GM13976 (cell line): ENCODE results near the gene SUN2.
A peak's percentile ranks its signal among the peaks of the same experiment; 100 is the strongest.

Experiments used
- DNase-seq: peaks from one replicate; pipeline ENCODE4 v3.0.0; 2012; ENCODE audit warnings: low spot score
- in situ Hi-C: fragments of 300-500 bp; cut with MboI; formaldehyde crosslinking; loops from one replicate; pipeline ENCODE4 v1.12.0; 2022; ENCODE audit warnings: low sequenced_read_pairs, mixed read lengths, inconsistent platforms; ENCODE audit not compliant: unreplicated experiment
- TF ChIP-seq, protein P1 (sequence below): IDR thresholded peaks from 2 replicates; pipeline ENCODE4 v1.5.1; 2012; ENCODE audit warnings: borderline replicate concordance, mild to moderate bottlenecking; ENCODE audit not compliant: insufficient read depth; ENCODE audit errors: extremely low read depth, missing control alignments, control extremely low read depth

Gene SUN2

DNA sequence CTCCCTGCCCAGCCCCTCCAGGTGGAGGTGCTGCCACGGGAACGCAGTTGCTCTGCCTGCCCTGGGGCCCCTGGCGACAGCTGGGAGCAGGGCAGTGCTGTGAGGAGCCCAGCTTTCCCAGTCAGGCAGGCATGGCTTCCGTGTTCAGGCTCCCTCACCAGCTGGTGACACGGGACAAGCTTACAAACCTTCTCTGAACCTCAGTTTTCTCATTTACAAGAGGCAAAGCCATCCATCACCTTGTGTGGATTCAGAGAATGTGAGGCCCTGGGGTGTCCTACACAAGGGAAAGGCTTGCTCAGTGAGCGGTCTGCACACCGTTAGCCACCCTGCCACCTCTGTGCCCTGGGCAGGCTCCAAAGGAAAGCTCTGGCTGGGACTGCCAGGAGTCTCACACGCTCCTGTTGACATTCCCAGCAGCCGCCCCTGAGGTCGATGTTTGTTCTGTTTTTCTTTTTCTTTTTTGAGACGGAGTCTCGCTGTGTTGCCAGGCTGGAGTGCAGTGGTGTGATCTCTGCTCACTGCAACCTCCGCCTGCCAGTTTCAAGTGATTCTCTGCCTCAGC lies 23.5 kb downstream of the SUN2 start:
- TF ChIP-seq, protein P1, sequence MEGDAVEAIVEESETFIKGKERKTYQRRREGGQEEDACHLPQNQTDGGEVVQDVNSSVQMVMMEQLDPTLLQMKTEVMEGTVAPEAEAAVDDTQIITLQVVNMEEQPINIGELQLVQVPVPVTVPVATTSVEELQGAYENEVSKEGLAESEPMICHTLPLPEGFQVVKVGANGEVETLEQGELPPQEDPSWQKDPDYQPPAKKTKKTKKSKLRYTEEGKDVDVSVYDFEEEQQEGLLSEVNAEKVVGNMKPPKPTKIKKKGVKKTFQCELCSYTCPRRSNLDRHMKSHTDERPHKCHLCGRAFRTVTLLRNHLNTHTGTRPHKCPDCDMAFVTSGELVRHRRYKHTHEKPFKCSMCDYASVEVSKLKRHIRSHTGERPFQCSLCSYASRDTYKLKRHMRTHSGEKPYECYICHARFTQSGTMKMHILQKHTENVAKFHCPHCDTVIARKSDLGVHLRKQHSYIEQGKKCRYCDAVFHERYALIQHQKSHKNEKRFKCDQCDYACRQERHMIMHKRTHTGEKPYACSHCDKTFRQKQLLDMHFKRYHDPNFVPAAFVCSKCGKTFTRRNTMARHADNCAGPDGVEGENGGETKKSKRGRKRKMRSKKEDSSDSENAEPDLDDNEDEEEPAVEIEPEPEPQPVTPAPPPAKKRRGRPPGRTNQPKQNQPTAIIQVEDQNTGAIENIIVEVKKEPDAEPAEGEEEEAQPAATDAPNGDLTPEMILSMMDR = no peak
- in situ Hi-C loops = no loop called here
- peak; percentile 36 for DNase-seq

DNA sequence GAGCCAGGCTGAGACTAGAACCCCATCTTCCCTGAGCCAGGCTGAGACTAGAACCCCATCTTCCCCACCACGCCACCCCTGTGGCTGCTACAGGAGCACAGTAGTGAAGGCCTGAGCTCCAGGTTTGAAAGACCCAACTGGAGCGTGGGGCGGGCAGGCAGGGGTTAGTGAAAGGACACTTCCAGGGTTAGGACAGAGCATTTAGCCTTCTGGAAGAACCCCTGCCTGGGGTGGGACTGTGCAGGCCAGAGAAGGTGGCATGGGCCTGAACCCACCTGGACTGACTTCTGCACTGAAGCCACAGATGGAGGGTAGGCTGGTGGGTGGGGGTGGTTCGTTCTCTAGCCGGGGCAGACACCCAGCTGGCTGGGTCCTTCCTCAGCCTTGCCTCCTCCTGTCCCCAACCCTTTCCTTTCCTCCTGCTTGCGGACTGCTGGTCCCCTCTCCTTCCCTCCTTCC lies 24.1 kb downstream of the SUN2 start:
- TF ChIP-seq, protein P1 = no peak
- DNase-seq = peak; percentile 37
- in situ Hi-C loops = no loop called here

DNA sequence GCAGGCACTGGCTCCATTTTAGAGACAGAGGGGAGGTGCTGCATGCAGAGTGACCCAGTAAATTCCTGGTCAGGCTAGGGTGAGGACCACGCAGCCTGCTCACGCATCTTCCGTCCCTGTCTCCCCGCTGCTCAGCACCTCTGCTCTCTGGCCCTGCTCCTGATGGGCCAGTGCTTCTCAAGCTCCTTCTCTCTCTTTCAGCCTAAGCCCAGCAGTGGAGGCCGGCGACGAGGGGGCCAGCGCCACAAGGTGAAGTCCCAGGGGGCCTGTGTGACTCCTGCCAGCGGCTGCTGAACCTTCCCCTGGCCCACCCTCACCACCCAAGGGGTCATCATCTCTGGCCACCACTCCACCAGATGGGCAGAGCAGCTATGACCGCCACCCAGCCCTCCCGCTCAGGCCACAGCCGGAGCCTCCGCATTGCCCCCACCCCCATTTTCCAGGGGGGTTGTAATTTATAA lies 25.4 kb downstream of the SUN2 start:
- TF ChIP-seq, protein P1 = no peak
- in situ Hi-C loops = no loop called here
- DNase-seq = no peak

DNA sequence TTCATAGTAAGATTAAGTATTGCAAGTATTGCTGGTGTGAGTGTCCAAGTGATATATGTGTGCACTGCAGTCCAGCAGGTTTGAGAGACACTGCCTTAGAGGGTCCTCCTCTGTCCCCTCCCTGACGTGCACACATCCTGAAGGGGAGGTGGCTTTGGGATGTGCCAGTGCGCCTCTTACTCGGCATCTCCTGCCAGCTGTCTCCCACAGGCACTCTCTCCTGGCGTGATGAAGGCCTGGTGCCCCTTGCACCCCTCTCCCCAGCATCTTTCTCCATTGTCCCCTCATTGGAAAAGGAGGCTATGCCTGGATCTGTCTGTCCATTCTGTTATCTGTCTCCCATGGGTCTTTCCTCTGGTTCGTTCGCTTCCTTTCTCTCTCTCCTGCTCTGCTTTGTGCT lies 25.9 kb downstream of the SUN2 start:
- in situ Hi-C loops = no loop called here
- TF ChIP-seq, protein P1 = no peak
- no peak for DNase-seq

DNA sequence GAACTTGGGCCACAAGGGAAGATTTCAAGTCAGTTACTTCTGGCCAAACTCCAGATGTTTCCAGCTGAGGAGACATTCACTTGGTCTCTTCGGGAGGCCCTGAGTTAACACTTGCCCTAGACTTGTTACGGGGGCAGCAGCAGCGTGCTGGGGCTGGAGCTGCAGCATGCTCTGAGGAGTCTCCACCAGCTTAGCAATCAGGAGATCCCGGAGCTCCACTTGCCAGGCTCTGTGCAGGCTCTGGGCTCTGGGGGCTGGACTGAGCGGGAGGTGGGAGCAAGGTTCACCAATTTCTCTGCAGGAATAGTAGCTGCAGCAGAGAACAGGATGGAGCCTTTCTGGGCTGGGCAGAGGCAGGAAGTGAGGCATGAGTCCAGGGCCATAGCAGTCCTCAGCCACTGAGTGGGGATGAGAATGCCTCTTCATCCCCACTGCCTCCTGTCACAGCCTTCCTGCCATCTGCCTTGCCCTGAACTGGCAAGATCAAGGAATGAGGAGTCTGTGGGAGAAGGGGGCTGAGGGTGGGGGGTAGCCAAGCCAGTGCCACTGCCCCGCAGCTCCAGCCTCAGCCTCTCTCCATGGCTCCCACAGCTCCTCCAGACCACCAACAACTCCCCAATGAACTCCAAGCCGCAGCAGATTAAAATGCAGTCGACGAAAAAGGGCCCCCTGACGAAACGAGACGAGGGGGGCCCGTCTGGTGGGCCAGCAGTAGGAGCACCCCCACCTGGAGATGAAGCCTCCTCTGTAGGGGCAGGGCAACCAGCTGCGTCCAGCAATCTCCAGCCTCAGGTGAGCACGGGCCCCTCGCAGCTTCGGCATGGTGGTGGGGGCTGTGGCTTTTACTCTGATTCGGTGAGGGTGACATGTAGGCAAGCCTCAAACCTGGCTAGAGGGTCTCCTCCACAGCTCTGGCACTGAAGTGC lies 26.7 kb downstream of the SUN2 start:
- in situ Hi-C loops = no loop called here
- DNase-seq = no peak
- TF ChIP-seq, protein P1 = no peak

DNA sequence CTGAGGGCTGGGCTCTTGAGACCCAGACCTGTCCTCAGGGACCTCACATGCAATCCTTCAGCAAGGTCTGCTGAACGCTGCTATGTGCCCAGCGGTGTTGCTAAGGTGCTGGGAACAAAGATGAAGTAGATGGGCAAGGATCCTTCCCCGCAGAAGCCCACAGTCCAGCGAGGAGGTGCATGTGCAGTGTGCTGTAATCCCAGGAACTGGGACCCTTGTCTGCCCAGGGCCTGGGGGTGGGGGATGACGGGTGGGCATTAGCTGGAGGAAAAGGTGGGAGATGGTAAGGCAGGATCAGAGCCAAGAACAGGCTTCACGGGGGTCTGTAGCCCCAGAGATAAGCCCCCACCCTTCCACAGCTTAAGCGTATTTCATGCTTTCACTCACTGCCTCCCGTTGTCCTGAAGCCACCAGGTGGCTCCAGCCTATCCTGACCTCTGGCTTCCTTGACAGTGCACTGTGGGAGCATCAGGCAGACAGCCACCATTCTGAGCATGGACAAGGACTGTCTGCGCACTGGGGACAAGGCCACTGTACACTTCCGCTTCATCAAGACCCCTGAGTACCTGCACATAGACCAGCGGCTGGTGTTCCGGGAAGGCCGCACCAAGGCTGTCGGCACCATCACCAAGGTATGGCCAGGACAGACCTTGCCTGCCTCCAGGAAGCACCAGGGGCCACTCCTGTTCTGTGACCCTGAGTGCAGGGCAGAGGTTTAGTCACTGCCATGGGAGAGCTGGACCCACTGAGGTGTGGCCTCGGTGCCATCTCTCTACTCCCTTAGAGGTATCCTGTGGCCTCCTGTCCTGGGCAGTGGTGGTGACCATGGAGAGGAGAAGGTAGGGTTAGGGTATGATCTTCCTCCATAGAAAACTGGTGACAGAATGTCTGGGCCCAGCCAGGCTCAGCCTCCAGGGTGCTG lies 28.0 kb downstream of the SUN2 start:
- no peak for DNase-seq
- TF ChIP-seq, protein P1 = no peak

More for the DNA sequence above, 28.0 kb downstream of the SUN2 start:
- in situ Hi-C loops = no loop called here
